ENCODE data around the gene DMBX1.

DNA sequence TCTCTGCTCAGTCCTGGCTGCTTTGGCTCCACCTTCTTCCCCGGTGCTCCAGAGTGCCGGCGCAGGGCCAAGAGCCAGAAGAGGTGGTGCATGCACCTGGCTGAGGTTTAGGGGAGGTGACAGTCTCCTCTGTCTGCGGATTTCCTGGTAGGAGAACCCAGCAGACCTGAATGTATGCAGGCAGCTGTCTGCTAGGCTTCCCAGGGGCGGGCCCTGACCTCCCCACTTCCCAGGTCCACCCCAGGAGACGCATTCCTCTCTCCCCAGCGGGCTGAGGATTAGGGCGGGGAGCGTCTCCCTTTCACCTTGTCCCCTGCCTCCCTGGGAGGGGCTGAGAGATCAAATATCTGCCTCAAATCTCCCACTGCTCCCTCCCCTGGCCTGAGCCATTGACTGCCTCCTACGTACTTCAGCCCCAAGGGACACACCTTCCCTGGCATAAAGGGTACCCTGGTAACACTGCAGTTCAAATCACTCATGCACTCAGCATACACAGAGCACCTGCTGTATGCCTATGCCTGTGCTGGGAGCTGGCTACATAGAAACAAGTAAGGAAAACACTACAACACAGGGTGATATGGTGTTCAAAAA is 27.5 kb downstream of the DMBX1 start:
- no peak for TF ChIP-seq POLR2A (IDR thresholded peaks at IDR 0.05; ENCODE audit: low read length)
- no peak for TF ChIP-seq GATA1 (IDR thresholded peaks at IDR 0.05; ENCODE audit: low read depth, low read length)
